GM18951 (cell line): ENCODE measurements around the gene S100A13.
"Not testable (repeated sequence)": the region's sequence is repeated elsewhere in the genome, so short reads cannot be mapped to it uniquely, and the experiment has no call there.

ENCODE experiments used
- POLR2A ChIP-seq: IDR thresholded peaks from 4 replicates; pipeline ENCODE4 v1.6.1; 2011; ENCODE audit warnings: mild to moderate bottlenecking; ENCODE audit not compliant: insufficient read length, insufficient read depth; ENCODE audit errors: extremely low read depth
- in situ Hi-C: fragments of 300-500 bp; cut with MboI; formaldehyde crosslinking; loops from one replicate; pipeline ENCODE4 v1.12.0; 2022; ENCODE audit warnings: low sequenced_read_pairs, mixed read lengths, inconsistent platforms; ENCODE audit not compliant: unreplicated experiment

S100A13 gene

DNA sequence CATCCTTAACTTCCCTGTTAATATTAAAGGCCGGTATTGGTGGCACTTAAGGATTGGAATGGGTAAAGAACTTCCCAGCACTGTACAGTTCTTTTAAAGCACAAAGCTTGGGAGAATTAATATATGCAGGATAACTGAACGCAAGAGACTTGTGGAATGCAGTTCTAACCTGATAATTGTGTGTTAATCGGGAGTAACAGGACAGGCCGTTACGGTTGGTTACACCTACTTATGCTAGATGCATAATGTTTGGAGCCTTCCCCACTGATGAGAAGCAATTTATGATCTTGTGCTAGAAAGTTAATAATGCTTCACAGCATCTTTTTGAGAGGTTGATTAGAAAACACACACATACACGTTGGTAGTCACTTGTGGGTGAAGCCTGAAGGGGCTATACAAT, 13.6 kb upstream of the S100A13 start:
- in situ Hi-C loops = no loop called here
- no peak for TF ChIP-seq POLR2A

DNA sequence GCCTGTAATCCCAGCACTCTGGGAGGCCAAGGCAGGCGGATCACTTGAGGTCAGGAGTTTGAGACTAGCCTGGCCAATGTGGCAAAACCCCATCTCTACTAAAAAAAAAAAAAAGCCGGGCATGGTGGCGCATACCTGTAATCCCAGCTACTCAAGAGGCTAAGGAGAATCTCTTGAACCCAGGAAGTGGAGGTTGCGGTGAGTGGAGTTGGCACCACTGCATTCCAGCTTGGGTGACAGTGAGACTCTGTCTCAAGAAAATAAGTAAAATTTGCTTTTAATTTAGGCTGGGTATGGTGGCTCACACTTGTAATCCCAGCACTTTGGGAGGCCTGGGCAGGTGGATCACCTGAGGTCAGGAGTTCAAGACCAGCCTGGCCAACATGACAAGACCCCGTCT, 12.9 kb upstream of the S100A13 start:
- in situ Hi-C loops = not testable (repeated sequence)

DNA sequence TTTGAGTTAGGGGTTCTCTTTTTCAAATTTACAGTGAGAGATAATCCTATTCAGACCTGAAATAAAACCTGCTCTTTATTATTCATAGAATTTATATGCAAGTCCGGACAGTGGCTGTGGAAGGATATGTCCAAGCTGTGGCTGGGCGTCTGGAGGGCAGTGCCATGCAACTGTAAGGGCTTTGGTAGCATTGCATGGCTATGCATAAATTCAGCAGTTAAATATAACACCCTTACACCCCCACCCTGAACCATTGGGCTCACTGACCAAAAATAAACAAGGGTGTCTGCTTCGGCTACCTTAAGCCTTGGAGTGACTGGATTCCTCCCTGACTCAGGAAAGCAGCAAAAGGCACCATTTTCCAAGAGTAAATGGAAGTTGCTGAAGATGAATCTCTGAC, 12.0 kb upstream of the S100A13 start:
- TF ChIP-seq POLR2A = no peak
- in situ Hi-C loops = no loop called here

DNA sequence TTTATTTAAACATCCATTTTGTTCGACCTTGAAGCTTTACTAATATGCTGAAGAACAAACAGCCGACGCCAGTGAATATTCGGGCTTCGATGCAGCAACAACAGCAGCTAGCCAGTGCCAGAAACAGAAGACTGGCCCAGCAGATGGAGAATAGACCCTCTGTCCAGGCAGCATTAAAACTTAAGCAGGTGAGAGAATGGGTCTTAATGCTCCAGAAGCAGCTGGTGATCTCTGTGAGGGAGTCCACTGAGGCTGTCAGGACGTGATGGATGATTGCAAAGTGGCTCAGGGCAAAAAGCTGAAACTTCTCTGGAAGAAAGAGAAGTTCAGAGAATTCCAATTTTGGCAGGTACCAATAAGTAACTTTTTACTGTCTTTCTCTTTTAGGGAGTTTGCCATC, 11.0 kb upstream of the S100A13 start:
- no peak for TF ChIP-seq POLR2A
- in situ Hi-C loops = no loop called here

DNA sequence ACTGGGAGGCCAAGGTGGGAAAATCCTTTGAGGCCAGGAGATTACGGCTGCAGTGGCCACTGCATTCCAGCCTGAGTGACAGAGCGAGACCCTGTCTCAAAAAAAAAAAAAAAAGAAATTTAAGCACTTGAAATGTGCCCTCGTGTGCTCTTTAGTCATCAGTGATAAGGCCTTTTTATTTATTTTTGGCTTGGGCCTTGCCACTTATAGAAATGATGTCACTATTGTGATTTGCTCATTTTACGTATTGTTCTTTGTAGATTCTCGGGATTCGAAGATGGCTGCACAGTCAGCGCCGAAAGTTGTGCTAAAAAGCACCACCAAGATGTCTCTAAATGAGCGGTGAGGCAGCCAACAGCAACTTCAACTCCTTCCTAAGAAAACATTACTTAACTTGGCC, 9.0 kb upstream of the S100A13 start:
- in situ Hi-C loops = no loop called here
- TF ChIP-seq POLR2A = no peak

DNA sequence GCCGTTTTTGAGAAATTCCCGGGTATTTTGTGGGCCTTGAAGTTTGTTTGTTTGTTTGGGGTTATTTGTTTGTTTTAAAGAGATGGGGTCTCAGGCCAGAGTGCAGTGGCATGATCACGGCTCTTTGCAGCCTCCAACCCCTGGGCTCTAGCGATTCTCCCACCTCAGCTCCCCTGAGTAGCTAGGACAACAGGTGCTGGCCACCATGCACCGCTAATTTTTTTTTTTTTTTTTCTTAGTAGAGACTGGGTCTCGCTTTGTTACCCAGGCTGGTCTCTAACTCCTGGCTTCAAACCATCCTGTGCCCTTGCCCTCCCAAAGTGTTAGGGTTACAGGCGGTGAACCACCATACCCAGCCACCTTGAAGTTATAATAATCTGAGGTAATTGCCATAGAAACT, 8.6 kb upstream of the S100A13 start:
- in situ Hi-C loops = no loop called here
- no peak for TF ChIP-seq POLR2A

DNA sequence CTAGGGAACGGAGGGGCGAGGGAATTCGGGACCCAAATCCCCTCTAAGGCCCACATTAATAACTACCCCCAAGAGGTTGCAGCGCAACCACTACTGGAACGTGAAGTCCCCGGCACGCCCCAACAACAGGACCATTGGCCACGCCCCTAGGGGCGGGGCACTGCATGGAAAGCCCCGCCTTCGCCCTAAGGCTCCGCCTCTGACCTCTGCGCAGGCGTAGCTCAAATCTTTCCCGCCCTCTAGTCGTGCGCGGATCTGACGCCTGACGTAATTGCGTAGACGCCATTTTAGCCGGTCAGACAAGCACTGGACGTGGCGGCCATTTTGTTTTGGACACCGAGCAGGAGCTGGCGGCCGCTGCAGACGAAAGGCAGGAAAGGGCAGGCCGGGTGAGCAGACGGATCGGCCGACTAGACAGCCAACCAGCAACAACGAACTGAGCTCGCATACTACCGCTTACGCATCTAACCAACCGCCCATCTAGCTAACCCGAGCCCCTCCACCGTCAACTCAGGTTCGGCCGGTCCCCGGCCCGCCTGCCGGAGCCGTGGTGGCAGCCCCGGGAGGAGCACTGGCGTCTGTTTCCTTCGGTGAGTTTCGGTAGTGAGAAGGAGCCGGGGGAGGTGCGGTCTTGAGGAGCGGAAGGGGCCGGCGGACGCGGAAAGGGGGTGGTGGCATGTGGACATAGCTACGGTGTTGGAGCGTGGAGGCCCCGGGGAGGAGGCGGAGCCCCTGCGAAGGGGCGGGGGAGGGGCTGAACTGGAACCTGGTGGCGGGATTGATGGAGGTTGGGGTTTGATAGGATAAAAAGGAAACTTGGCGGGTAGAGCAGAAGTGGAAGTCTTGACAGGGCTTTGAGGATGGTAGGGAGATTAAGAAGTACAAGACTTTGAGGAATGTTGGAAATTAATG, 6.7 kb upstream of the S100A13 start, which contains the start of gene CHTOP:
TSS of gene CHTOP (plus strand) at position 313 of the 912 bp plus-strand sequence. CDS start 2,523 bp downstream, outside the sequence.
- in situ Hi-C loops = no loop called here

DNA sequence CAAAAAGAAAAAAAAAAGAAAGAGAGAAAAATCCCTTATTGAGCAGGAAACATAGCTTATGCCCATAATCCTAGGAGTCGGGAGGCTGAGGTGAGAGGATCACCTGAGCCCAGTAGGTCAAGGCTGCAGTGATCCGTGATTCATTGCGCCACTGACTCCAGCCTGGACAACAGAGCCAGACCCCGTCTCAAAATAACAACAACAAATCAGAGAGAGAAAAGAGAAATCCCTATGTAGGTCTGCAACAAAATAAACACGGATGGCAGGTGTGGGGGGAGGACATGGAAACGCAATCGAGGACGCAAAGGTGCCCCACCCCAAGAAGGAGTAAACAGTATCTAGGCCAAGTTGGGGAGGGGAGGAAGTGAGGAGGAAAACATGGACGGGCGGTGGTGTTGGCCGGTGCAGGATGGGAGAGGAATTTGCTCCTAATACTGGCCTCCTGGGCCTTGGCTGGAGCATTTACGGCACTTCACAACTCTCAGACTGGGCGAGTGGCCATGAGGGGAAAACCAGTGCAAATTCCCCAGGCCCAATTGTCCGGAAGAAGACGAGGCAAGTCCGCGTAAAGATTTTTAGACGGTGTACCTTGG, 6.0 kb upstream of the S100A13 start:
- in situ Hi-C loops = no loop called here
- TF ChIP-seq POLR2A = no peak

More for the DNA sequence above, 6.7 kb upstream of the S100A13 start, which contains the start of gene CHTOP:
- TF ChIP-seq POLR2A = peak; percentile 94

DNA sequence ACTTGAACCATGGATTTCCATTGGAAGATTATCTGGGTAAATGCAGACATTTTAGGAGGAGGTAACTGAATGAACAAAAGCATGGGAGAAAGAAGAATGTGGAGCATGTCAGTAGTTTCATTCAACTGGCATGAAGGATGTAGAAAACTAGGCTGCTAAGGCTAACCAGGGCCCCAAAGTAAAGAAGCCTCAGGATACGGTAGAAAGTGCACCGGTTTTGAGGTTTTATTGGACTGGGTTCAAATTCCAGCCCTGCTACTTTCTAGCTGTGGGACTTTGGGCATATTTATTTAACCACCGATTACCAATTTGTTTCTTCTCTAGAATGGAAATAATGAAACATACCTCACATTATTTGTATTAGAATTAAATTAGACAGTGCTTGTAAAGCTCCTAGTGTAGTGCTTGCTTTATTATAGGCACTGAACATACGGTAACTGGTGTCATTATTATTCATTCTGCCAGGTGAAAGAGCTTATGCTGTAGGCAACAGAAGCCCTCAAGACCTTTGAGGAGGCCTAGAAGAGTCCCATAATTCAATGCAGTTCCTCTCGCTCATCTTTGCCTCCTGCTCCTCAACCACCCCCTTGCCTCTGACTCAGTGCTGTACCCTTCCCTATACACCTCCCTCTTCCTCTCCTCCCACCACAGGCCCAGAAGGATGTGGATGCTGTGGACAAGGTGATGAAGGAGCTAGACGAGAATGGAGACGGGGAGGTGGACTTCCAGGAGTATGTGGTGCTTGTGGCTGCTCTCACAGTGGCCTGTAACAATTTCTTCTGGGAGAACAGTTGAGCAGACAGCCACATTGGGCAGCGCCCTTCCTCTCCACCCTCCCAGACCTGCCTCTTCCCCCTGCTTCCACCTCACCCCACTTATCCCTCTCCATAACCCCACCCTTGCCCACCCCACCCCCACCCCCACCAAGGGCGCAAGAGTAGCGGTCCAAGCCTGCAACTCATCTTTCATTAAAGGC, 4.0 kb upstream of the S100A13 start:
- TF ChIP-seq POLR2A = no peak
- in situ Hi-C loops = no loop called here

DNA sequence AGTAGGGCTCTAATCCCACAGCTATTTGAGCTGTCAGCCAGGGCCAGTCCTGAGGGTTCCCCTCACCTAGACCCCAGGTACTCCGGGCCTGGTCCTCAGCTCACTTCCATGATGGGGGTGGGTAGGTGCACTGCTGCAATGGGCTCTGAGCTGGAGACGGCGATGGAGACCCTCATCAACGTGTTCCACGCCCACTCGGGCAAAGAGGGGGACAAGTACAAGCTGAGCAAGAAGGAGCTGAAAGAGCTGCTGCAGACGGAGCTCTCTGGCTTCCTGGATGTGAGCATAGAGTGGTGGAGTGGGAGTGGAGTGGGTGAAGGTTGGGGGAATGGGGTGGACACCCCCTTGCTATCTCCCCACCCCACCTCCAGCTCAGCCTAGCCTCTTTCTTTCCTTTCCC, 3.1 kb upstream of the S100A13 start:
- in situ Hi-C loops = no loop called here
- no peak for TF ChIP-seq POLR2A

DNA sequence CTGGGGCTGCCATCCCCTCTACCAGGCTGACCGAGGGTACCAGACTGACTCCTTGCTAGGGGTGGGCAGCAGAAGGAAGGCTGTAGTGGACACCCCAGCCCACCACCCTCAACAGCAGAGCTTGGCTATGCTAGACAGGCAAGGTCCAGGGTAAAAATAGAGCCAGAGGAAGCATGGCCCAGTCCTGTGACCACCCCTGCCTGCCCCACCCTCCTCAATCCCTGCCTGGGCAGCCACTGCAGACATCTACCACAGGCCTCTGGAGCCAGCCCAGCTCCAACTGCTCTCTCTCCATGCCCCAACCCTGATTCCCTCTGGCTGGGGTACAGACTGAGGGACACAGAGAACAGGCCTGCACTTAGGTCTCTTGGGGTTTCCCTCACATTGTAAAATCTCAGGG, 2.7 kb upstream of the S100A13 start:
- no peak for TF ChIP-seq POLR2A
- in situ Hi-C loops = no loop called here

DNA sequence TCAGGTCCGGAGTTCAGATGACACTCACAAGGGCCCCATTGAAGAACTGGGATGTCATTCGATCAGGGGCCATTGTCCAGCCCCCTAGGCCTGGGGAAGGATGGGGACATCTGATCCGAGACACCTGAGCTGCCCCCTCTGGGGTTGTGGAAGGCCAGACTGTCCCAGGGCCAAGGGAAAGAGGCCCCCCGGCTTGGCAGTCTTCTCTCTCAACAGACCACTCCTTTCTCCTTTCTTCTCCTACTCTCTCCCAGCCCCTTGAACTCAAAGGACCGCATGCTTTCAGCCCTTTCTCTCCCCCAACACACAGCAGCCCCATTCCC, 2.0 kb upstream of the S100A13 start:
- no peak for TF ChIP-seq POLR2A
- in situ Hi-C loops = no loop called here

DNA sequence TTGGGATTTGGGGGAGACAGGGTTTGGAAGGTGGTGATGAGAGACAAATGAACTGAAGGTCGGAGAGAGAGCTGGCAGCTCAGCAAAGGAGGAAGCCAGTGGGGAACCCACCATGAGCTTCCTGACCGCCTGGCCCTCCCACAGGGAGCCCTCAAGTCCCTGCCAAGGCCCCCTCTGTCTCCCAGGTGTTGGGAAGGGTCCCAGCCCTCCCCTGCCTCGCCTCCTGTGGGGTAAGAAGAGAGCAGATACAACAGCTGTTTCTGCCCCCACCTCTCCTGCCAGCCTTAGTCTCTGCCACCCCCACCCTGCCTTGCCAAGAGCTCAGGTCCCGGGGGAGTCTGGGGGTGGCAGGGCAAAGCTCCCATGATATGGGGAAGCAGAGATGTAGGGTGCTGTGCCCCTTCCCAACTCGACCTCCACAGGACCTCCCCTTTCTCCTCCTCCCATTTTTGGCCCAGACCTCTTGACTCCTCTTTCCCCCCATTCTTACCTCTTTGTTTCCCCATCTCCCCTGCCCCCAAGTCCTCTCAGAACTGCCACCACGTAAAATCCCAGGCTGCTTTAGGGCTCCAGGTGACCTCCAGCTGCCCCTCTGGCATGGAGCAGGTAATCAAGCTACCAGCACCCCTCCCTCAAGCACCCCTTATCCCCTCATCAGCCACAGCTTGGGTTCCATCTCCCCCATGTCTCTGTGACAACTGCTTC, 1.5 kb upstream of the S100A13 start:
- in situ Hi-C loops = no loop called here
- no peak for TF ChIP-seq POLR2A
